GM12878 (cell line): ENCODE data around the gene CTIF. TPM values are rescaled to one million over a fixed set of nuclear protein-coding genes. Genes with fewer than 3 reads are reported as not detected.

Source experiments
- ATAC-seq: fragments of 200-7000 bp; cut with Tn5 transposase; 3 replicates; pipeline ENCODE4 v1.9.1; 2020; ENCODE audit warnings: mild to moderate bottlenecking, moderate library complexity
- BruUV-seq: library from RNA; stranded (reverse); fragments of 400-500 nt; replicated peaks from 2 replicates; lab custom pipeline; 2021; lab: Mats Ljungman, UMichigan
- CTCF ChIA-PET: fragments of 300-600 bp; sonication (Branson Sonifier 250); formaldehyde crosslinking; extraction: SDS; loops from one replicate; lab custom pipeline; 2021; ENCODE audit warnings: inconsistent platforms; lab: Yijun Ruan, JAX
- POLR2A ChIA-PET: fragments of 350-600 bp; formaldehyde crosslinking; extraction: SDS; loops from one replicate; lab custom pipeline; 2021; ENCODE audit warnings: inconsistent platforms; lab: Charles Lee
- RAD21 ChIA-PET: fragments of 300-600 bp; sonication (Branson Sonifier 250); formaldehyde crosslinking; loops from one replicate; lab custom pipeline; 2023; ENCODE audit warnings: antibody characterized with exemption; ENCODE audit not compliant: unreplicated experiment; lab: Charles Lee
- SMC1A ChIA-PET: fragments of 300-600 bp; sonication (Branson Sonifier 250); formaldehyde crosslinking; loops from one replicate; lab custom pipeline; 2023; ENCODE audit not compliant: unreplicated experiment, uncharacterized antibody; lab: Charles Lee
- DNase-seq: peaks from one replicate; pipeline ENCODE4 v3.0.0-alpha.2; 2011; ENCODE audit warnings: low read depth, low spot score
- FAIRE-seq: peaks from 3 replicates; lab custom pipeline; 2011; peaks lifted over from hg19 to GRCh38; lab: Jason Lieb, UNC
- H2AFZ ChIP-seq: 2 replicates; pipeline ENCODE4 v1.6.0; 2011; ENCODE audit warnings: low read depth, low read length, control low read depth; ENCODE audit not compliant: control insufficient read depth
- H3K27ac ChIP-seq: 2 replicates; pipeline ENCODE4 v1.5.1; 2011; ENCODE audit warnings: control low read depth; ENCODE audit not compliant: control insufficient read depth, insufficient read depth
- H3K27me3 ChIP-seq, 2 experiments: replicated peaks in 1 of 2; 2 replicates each; pipeline versions ENCODE4 v1.6.0 to v1.6.1; 2011; ENCODE audit warnings: low read length in 1 of 2; ENCODE audit not compliant: control insufficient read depth in 2 of 2, insufficient read depth in 2 of 2
- H3K36me3 ChIP-seq, 2 experiments: 2 replicates each; pipeline ENCODE4 v1.5.1; 2011; ENCODE audit warnings: low read length in 1 of 2; ENCODE audit not compliant: control insufficient read depth in 2 of 2, insufficient read depth in 2 of 2
- H3K4me1 ChIP-seq: 2 replicates; pipeline ENCODE4 v1.6.1; 2011; ENCODE audit warnings: mild to moderate bottlenecking, low read length, moderate library complexity, mixed read lengths; ENCODE audit not compliant: control insufficient read depth, insufficient read depth
- H3K4me2 ChIP-seq: 2 replicates; pipeline ENCODE4 v1.6.0; 2011; ENCODE audit warnings: control low read depth; ENCODE audit not compliant: control insufficient read depth, insufficient read depth
- H3K4me3 ChIP-seq: fragments of 200-600 bp; sonication (generic); 2 replicates; pipeline ENCODE4 v1.5.1; 2016
- H3K79me2 ChIP-seq: 2 replicates; pipeline ENCODE4 v1.6.0; 2011; ENCODE audit warnings: low read length; ENCODE audit not compliant: control insufficient read depth, insufficient read depth
- H3K9ac ChIP-seq: 2 replicates; pipeline ENCODE4 v1.8.0; 2011; ENCODE audit warnings: low read length, control low read depth, mixed read lengths; ENCODE audit not compliant: control insufficient read depth, insufficient read depth
- H3K9me3 ChIP-seq: replicated peaks from 3 replicates; pipeline ENCODE4 v1.5.1; 2011; ENCODE audit warnings: mild to moderate bottlenecking, low read length; ENCODE audit not compliant: control insufficient read depth, insufficient read depth
- H4K20me1 ChIP-seq: 2 replicates; pipeline ENCODE4 v1.6.0; 2011; ENCODE audit not compliant: control insufficient read depth, insufficient read depth
- CBFB ChIP-seq: IDR thresholded peaks from 2 replicates; pipeline ENCODE4 v1.6.1; 2016; ENCODE audit warnings: antibody characterized with exemption, low read depth
- JUNB ChIP-seq: IDR thresholded peaks from 2 replicates; pipeline ENCODE4 v1.6.1; 2016; ENCODE audit warnings: antibody characterized with exemption, mild to moderate bottlenecking
- MYB ChIP-seq: fragments of 150-350 bp; IDR thresholded peaks from 2 replicates; pipeline ENCODE4 v1.6.1; 2014; ENCODE audit warnings: mild to moderate bottlenecking, low read depth, low read length, borderline replicate concordance
- TARDBP ChIP-seq: IDR thresholded peaks from 2 replicates; pipeline ENCODE4 v1.6.1; 2016; ENCODE audit warnings: borderline replicate concordance
- TBL1XR1 ChIP-seq: IDR thresholded peaks from 2 replicates; pipeline ENCODE4 v1.6.1; 2012; ENCODE audit warnings: low read depth, low read length, improper control_type of control experiment
- ZBTB11 ChIP-seq: fragments of 450-650 bp; formaldehyde crosslinking; IDR thresholded peaks from 2 replicates; pipeline ENCODE4 v1.5.0; 2022; ENCODE audit warnings: mild to moderate bottlenecking, missing genetic modification characterization
- ZNF384 ChIP-seq: IDR thresholded peaks from 2 replicates; pipeline ENCODE4 v1.6.1; 2012; ENCODE audit warnings: low read depth, mild to moderate bottlenecking, low read length, improper control_type of control experiment, borderline replicate concordance
- WGBS: methylation state at CpG from one replicate; pipeline ENCODE4 v1.1.6; 2016; ENCODE audit warnings: low lambda C conversion rate; ENCODE audit not compliant: insufficient replicate concordance, insufficient coverage; ENCODE audit errors: missing lambda C conversion rate; 5-methylcytosine and 5-hydroxymethylcytosine counted together
- in situ Hi-C: fragments of 300-500 bp; cut with MboI; formaldehyde crosslinking; loops from 9 replicates; pipeline ENCODE4 v1.14.3; 2018; ENCODE audit warnings: mixed read lengths
- intact Hi-C: fragments of 100-400 bp; cut with micrococcal nuclease; formaldehyde crosslinking; loops from one replicate; pipeline ENCODE4 v1.14.2; 2022; ENCODE audit not compliant: unreplicated experiment
- polyA plus RNA-seq, 11 experiments: library from polyadenylated mRNA; depleted of rRNA in 4 of 11; unstranded in 6 of 11; stranded (reverse) in 5 of 11; fragments of >200 nt; fragmentation: Nextera tagmentation in 4 of 11; fragmentation: Illumina TruSeq in 1 of 11; extraction: Ambion mirVana in 4 of 11; extraction: Trizol in 1 of 11; gene quantifications; 1 replicate in 1 of 11; 2 replicates in 10 of 11; pipeline versions ENCODE4 v1.2.1 to v1.2.3, GENCODE V29; 2011 to 2016; ENCODE audit warnings: inconsistent platforms in 2 of 11, missing spikeins in 2 of 11, low read depth in 1 of 11
- total RNA-seq, 4 experiments: library from RNA; depleted of rRNA in 3 of 4; stranded (reverse); fragments of >200 nt in 3 of 4; fragmentation: Illumina TruSeq in 1 of 4; extraction: Trizol in 1 of 4; gene quantifications; 2 replicates each; pipeline versions ENCODE4 v1.2.1 to v1.2.3, GENCODE V29; 2013 to 2021

CTIF gene
- total and polyA plus RNA-seq, 10 of the 15 experiments (the other 5 are each of a cell fraction or from before 2014, with no cell fraction given) = 0.06 to 11.6 (median 2.5) TPM

GRCh38 chr18:48902856-48903601, 364.2 kb downstream of the CTIF start:
- Histone ChIP-seq H3K79me2 (no peaks in the 10 kb centered on the region), H3K4me2 (no peak overlapping the region), H3K27ac (no peak overlapping the region), H3K4me3 (no peak overlapping the region), H3K9ac (no peak overlapping the region), H3K4me1 (no peaks in the 10 kb centered on the region), H3K9me3 (peaks cover 3% of the 10 kb centered on the region), H3K36me3 (no peaks in the 10 kb centered on the region), H4K20me1 (no peaks in the 10 kb centered on the region), H3K27me3 (no peaks in the 10 kb centered on the region), H2AFZ (no peak overlapping the region)
- ATAC-seq (no peak), FAIRE-seq (no peak), DNase-seq (no peak)
- intact Hi-C loops = no loop called here
- in situ Hi-C loops = no loop called here
- TF ChIP-seq TARDBP (no peak), CBFB (no peak), JUNB (no peak), ZBTB11 (CRISPR knock-in tag) (no peak), TBL1XR1 (no peak), MYB (no peak), ZNF384 (no peak)
- ChIA-PET POLR2A (no interaction called here), RAD21 (no interaction called here), CTCF (no interaction called here), SMC1A (no interaction called here)
- 97% methylated on average over 8 of the region's 8 CpGs for WGBS
- no TSS peak for BruUV-seq
